HG03520 (cell line): ENCODE results near the gene ZNF750.

Experiments
- ATAC-seq: cut with Tn5 transposase; IDR thresholded peaks from one replicate; pipeline ENCODE4 v1.9.1; 2021; ENCODE audit warnings: mild to moderate bottlenecking, moderate library complexity; ENCODE audit not compliant: unreplicated experiment

ZNF750 gene

GRCh38 chr17:82860606-82861392 lies 21.0 kb upstream of the ZNF750 start:
- no peak for ATAC-seq

GRCh38 chr17:82859431-82860403 lies 19.9 kb upstream of the ZNF750 start:
- ATAC-seq: peak; percentile 34

GRCh38 chr17:82858376-82859126 lies 18.7 kb upstream of the ZNF750 start:
- ATAC-seq: no peak

- ATAC-seq: no peak
Measured at GRCh38 chr17:82856361-82856760, 16.5 kb upstream of the ZNF750 start.

GRCh38 chr17:82854226-82854625 lies 14.4 kb upstream of the ZNF750 start:
- no peak for ATAC-seq

- ATAC-seq: no peak
Measured at GRCh38 chr17:82851381-82851780, 11.6 kb upstream of the ZNF750 start.

GRCh38 chr17:82849076-82849945 lies 9.5 kb upstream of the ZNF750 start:
- ATAC-seq: no peak

GRCh38 chr17:82848022-82848592 lies 8.3 kb upstream of the ZNF750 start:
- no peak for ATAC-seq

- ATAC-seq: no peak
Measured at GRCh38 chr17:82846061-82846691, 6.4 kb upstream of the ZNF750 start.

GRCh38 chr17:82845163-82845807 lies 5.5 kb upstream of the ZNF750 start:
- no peak for ATAC-seq

GRCh38 chr17:82844796-82845162 lies 5.0 kb upstream of the ZNF750 start:
- no peak for ATAC-seq

- no peak for ATAC-seq
Measured at GRCh38 chr17:82843904-82844680, 4.3 kb upstream of the ZNF750 start.

GRCh38 chr17:82841921-82842596 lies 2.2 kb upstream of the ZNF750 start:
- ATAC-seq: no peak

- no peak for ATAC-seq
Measured at GRCh38 chr17:82840431-82840831, 609 bp upstream of the ZNF750 start.

GRCh38 chr17:82838386-82839063 lies 1.3 kb downstream of the ZNF750 start:
- no peak for ATAC-seq

- ATAC-seq: no peak
Measured at GRCh38 chr17:82837586-82838320, 2.1 kb downstream of the ZNF750 start.
